Measurements from ENCODE around the gene SORBS1. TPM values are rescaled to one million over a fixed set of nuclear protein-coding genes. Genes with fewer than 3 reads are reported as not detected.

SORBS1 gene
- total and polyA plus RNA-seq, 9 of the 15 experiments (the other 6 are each of a cell fraction or from before 2014, with no cell fraction given) = 2.0 to 13.3 (median 6.5) TPM

DNA sequence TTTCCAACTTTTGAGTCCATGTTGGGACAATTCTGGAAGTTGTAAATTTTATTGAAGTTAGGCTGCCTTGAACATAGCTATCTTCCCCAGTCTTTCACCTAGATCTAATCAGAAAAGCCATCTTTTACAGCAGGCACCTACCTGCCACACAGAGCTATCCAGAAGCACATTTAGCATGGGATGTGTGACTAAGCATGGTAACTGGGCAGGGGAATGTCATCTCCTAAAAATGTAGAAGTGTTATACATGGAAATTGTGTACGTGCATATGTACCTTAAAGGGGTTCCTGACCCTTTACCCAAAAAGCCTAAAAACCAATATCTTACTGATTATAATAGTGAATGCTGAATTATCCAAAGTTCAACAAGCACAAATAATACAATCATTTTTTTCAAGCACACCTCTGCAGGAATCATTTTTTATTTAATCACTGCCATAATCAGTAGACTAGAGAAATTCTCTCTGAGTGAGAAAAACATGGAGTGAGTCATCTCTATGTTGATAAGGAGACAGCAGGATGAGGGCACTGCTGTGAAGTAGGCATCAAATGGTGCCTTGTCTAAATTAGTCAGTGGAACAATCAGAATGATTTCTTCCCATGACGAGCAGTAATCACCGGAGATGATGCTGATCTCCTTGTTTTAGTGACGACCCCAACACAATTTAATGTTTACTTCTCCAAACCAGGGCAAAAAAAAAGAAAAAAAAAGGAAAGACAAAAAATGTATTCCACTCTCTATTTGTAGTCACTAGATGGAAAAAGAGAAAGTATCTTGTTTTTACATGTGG is 75.9 kb downstream of the SORBS1 start (continued):
- TF ChIP-seq, protein P1, sequence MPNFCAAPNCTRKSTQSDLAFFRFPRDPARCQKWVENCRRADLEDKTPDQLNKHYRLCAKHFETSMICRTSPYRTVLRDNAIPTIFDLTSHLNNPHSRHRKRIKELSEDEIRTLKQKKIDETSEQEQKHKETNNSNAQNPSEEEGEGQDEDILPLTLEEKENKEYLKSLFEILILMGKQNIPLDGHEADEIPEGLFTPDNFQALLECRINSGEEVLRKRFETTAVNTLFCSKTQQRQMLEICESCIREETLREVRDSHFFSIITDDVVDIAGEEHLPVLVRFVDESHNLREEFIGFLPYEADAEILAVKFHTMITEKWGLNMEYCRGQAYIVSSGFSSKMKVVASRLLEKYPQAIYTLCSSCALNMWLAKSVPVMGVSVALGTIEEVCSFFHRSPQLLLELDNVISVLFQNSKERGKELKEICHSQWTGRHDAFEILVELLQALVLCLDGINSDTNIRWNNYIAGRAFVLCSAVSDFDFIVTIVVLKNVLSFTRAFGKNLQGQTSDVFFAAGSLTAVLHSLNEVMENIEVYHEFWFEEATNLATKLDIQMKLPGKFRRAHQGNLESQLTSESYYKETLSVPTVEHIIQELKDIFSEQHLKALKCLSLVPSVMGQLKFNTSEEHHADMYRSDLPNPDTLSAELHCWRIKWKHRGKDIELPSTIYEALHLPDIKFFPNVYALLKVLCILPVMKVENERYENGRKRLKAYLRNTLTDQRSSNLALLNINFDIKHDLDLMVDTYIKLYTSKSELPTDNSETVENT (CRISPR knock-in tag; IDR thresholded peaks at IDR 0.05) = no peak
- TF ChIP-seq ZKSCAN8 (CRISPR knock-in tag; IDR thresholded peaks at IDR 0.05) = no peak
- no peak for TF ChIP-seq KLF10 (CRISPR knock-in tag; IDR thresholded peaks at IDR 0.05)
- TF ChIP-seq ZNF584 (CRISPR knock-in tag; IDR thresholded peaks at IDR 0.05; ENCODE audit: low read depth) = no peak
- no peak for TF ChIP-seq ZNF354B (CRISPR knock-in tag; IDR thresholded peaks at IDR 0.05)
- TF ChIP-seq, protein P2, sequence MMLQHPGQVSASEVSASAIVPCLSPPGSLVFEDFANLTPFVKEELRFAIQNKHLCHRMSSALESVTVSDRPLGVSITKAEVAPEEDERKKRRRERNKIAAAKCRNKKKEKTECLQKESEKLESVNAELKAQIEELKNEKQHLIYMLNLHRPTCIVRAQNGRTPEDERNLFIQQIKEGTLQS (IDR thresholded peaks at IDR 0.05) = peak; percentile 80
- TF ChIP-seq, protein P2 (CRISPR knock-in tag; conservative IDR thresholded peaks at IDR 0.05) = no peak
- no peak for TF ChIP-seq ETS2 (tag; IDR thresholded peaks at IDR 0.05; ENCODE audit: borderline replicate concordance, poor library complexity, severe bottlenecking)
- no peak for TF ChIP-seq ZNF146 (CRISPR knock-in tag; IDR thresholded peaks at IDR 0.05; ENCODE audit: unreplicated experiment)
- TF ChIP-seq PCBP2 (IDR thresholded peaks at IDR 0.05; ENCODE audit: low read depth, low read length, poor library complexity, severe bottlenecking) = no peak
- no peak for TF ChIP-seq ASH1L (IDR thresholded peaks at IDR 0.05; ENCODE audit: borderline replicate concordance, low read depth, partially characterized antibody)
- TF ChIP-seq ZNF3 (CRISPR knock-in tag; IDR thresholded peaks at IDR 0.05) = no peak
- TF ChIP-seq PHB2 (IDR thresholded peaks at IDR 0.05; ENCODE audit: low read depth) = no peak
- TF ChIP-seq BCL6 (CRISPR knock-in tag; IDR thresholded peaks at IDR 0.05) = no peak
- TF ChIP-seq SP1 (CRISPR knock-in tag; IDR thresholded peaks at IDR 0.05) = no peak
- no peak for TF ChIP-seq NEUROD1 (IDR thresholded peaks at IDR 0.05; ENCODE audit: borderline replicate concordance, low read depth, low read length, partially characterized antibody)
- 0 out of 2 replicates have a peak, but pooled peaks have one; percentile 58 for TF ChIP-seq SMARCA4 (IDR thresholded peaks at IDR 0.05)
- TF ChIP-seq ZNF57 (CRISPR knock-in tag; IDR thresholded peaks at IDR 0.05) = no peak
- peak; percentile 65; the same call in 1 of the 2 replicates for TF ChIP-seq JUN (IDR thresholded peaks at IDR 0.05; ENCODE audit: borderline replicate concordance, low read depth, low read length)
- TF ChIP-seq JUN (CRISPR knock-in tag; IDR thresholded peaks at IDR 0.05; ENCODE audit: borderline replicate concordance) = no peak
- TF ChIP-seq TBP (optimal IDR thresholded peaks at IDR 0.05; ENCODE audit: low read depth, low read length) = no peak
- no peak for TF ChIP-seq FOS (IDR thresholded peaks at IDR 0.05; ENCODE audit: extremely low read depth, insufficient read length)
- TF ChIP-seq GTF2F1 (IDR thresholded peaks at IDR 0.05; ENCODE audit: low read depth, low read length) = no peak
- TF ChIP-seq ARID1B (IDR thresholded peaks at IDR 0.05) = peak; percentile 58
